NOMO-1 (cell line): ENCODE data around the gene LRAT.

Source experiments
- DNase-seq, 2 experiments: peaks; one replicate each; lab custom pipeline; 2025; ENCODE audit not compliant: unreplicated experiment in 2 of 2; lab: John Stamatoyannopoulos, UW

Gene LRAT

GRCh38 chr4:154757713-154758112 lies 13.9 kb downstream of the LRAT start:
- no peak for DNase-seq

DNA sequence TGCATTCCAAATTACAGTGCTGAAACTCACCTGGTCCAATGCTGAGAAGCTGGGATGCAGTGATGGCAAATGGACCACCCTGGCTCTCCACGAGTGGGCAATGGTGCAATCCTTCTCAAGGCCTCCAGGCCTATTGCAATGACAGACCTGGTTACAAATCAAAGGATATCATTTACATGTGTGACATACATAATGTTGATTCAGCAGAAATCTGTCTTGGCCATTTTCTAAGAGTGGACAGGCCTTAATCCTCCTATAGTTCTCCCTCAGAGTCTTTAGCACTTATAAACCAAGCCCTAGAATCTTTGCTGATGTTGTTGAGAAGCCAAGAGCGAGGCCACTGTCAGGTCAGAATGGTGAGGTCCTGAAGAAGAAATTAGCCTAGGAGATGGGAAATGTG lies 17.1 kb downstream of the LRAT start:
- DNase-seq: no peak

- no peak for DNase-seq
Measured at GRCh38 chr4:154778264-154778663, 34.5 kb downstream of the LRAT start.

DNA sequence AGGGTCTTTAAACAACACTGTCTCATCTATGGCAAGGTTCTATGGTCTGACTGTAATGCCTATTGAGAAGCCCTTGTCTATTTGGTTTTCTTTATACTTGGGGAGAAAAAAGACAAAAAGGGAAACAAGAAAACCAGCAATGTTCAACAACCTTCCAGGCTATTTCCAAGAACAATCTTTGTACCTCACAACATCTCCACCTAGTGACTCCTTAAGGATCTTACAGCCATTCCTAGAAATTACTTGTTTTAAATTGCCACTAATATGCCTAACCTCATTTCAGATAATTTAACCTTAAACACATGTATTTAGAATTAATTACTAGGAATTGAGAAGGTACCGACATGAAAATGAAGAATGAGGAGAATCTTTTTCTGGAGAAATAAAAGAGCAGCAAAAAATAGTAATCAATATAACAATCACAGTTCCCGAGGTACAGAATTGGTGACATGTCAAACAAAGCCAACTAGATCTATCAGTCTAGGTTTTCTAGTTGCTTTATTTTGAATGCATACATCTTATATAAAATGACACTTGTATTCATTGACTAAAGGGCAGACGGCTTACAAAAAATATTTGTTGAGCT lies 35.7 kb downstream of the LRAT start:
- no peak for DNase-seq

GRCh38 chr4:154781126-154781982 lies 37.6 kb downstream of the LRAT start, which contains the start of gene RBM46:
Gene RBM46 (plus strand): TSS chr4:154781272. CDS start chr4:154796753, 15,481 bp downstream.
- no peak for DNase-seq

- DNase-seq: no peak
Measured at GRCh38 chr4:154781983-154782293, 38.1 kb downstream of the LRAT start.
